IMR-90 (cell line): ENCODE results near the gene MYBPH. TPM values are rescaled to one million over a fixed set of nuclear protein-coding genes. Genes with fewer than 3 reads are reported as not detected.

Source experiments
- ATAC-seq: fragments of 200-7000 bp; cut with Tn5 transposase; 2 replicates; pipeline ENCODE4 v1.9.1; 2020; ENCODE audit warnings: low read depth, mild to moderate bottlenecking, moderate library complexity
- BruUV-seq: library from RNA; stranded (reverse); fragments of 400-500 nt; replicated peaks from 2 replicates; lab custom pipeline; 2021; lab: Mats Ljungman, UMichigan
- CTCF ChIA-PET: fragments of 300-600 bp; formaldehyde crosslinking; extraction: SDS; loops from one replicate; lab custom pipeline; 2021; ENCODE audit warnings: antibody characterized with exemption; lab: Yijun Ruan, JAX
- POLR2A ChIA-PET: fragments of 300-600 bp; sonication (Branson Sonifier 250); formaldehyde crosslinking; loops from one replicate; lab custom pipeline; 2022; ENCODE audit warnings: antibody characterized with exemption; ENCODE audit not compliant: unreplicated experiment; lab: Charles Lee
- DNase-seq: peaks from one replicate; pipeline ENCODE4 v3.0.0; 2013
- H2AFZ ChIP-seq: replicated peaks from 2 replicates; pipeline ENCODE3; 2013; ENCODE audit warnings: low read length, mild to moderate bottlenecking; ENCODE audit not compliant: poor library complexity
- H2AK5ac ChIP-seq: 2 replicates; pipeline ENCODE4 v1.6.1; 2013; ENCODE audit warnings: low read depth, low read length, inconsistent platforms
- H2AK9ac ChIP-seq: replicated peaks from 2 replicates; pipeline ENCODE3; 2013; ENCODE audit warnings: mild to moderate bottlenecking, low read depth, low read length, moderate library complexity; ENCODE audit not compliant: poor library complexity
- H2BK120ac ChIP-seq: 2 replicates; pipeline ENCODE4 v1.6.1; 2013; ENCODE audit warnings: low read depth, low read length, inconsistent platforms
- H2BK15ac ChIP-seq: 3 replicates; pipeline ENCODE4 v1.6.1; 2013; ENCODE audit warnings: low read depth, low read length, inconsistent platforms
- H2BK20ac ChIP-seq: 2 replicates; pipeline ENCODE4 v1.6.1; 2013; ENCODE audit warnings: low read depth, mild to moderate bottlenecking, inconsistent platforms, low read length, moderate library complexity
- H2BK5ac ChIP-seq: 2 replicates; pipeline ENCODE4 v1.6.1; 2013; ENCODE audit warnings: mild to moderate bottlenecking, low read depth, low read length, inconsistent platforms; ENCODE audit not compliant: poor library complexity, severe bottlenecking
- H3K14ac ChIP-seq: replicated peaks from 2 replicates; pipeline ENCODE4 v1.6.1; 2013; ENCODE audit warnings: low read depth, low read length, inconsistent platforms
- H3K18ac ChIP-seq: 2 replicates; pipeline ENCODE4 v1.6.1; 2013; ENCODE audit warnings: low read depth, low read length, control low read depth
- H3K23ac ChIP-seq: 2 replicates; pipeline ENCODE4 v1.6.1; 2013; ENCODE audit warnings: low read depth, low read length, inconsistent platforms
- H3K27ac ChIP-seq: 2 replicates; pipeline ENCODE4 v1.5.1; 2013; ENCODE audit warnings: mild to moderate bottlenecking, control low read depth, low read length; ENCODE audit not compliant: insufficient read depth
- H3K27me3 ChIP-seq: 2 replicates; pipeline ENCODE4 v1.6.1; 2013; ENCODE audit warnings: low read length; ENCODE audit not compliant: control insufficient read depth, insufficient read depth
- H3K36me3 ChIP-seq: 2 replicates; pipeline ENCODE4 v1.6.1; 2013; ENCODE audit warnings: low read length, mixed read lengths; ENCODE audit not compliant: control insufficient read depth, insufficient read depth
- H3K4ac ChIP-seq: 2 replicates; pipeline ENCODE4 v1.6.1; 2013; ENCODE audit warnings: low read depth, low read length, inconsistent platforms
- H3K4me1 ChIP-seq: 2 replicates; pipeline ENCODE4 v1.6.1; 2013; ENCODE audit warnings: low read length, mixed read lengths; ENCODE audit not compliant: control insufficient read depth, insufficient read depth
- H3K4me2 ChIP-seq: 2 replicates; pipeline ENCODE4 v1.6.1; 2013; ENCODE audit warnings: low read depth, mild to moderate bottlenecking, control low read depth, low read length, moderate library complexity
- H3K4me3 ChIP-seq: 2 replicates; pipeline ENCODE4 v1.5.1; 2013; ENCODE audit warnings: low read depth, mild to moderate bottlenecking, control low read depth, low read length, moderate library complexity; ENCODE audit not compliant: insufficient read depth
- H3K56ac ChIP-seq: 2 replicates; pipeline ENCODE4 v1.6.1; 2013; ENCODE audit warnings: low read length, inconsistent platforms; ENCODE audit not compliant: insufficient read depth; ENCODE audit errors: extremely low read depth
- H3K79me1 ChIP-seq, 2 experiments: 2 replicates each; pipeline ENCODE4 v1.6.1; 2013; ENCODE audit warnings: low read length in 2 of 2, inconsistent platforms in 1 of 2, low read depth in 1 of 2
- H3K9ac ChIP-seq: 2 replicates; pipeline ENCODE4 v1.6.1; 2013; ENCODE audit warnings: low read depth, low read length, control low read depth
- H3K9me1 ChIP-seq: 2 replicates; pipeline ENCODE4 v1.6.1; 2013; ENCODE audit warnings: low read length, inconsistent platforms; ENCODE audit not compliant: insufficient read depth
- H3K9me3 ChIP-seq: 2 replicates; pipeline ENCODE4 v1.6.1; 2013; ENCODE audit warnings: low read length; ENCODE audit not compliant: control insufficient read depth, insufficient read depth
- H4K20me1 ChIP-seq: 2 replicates; pipeline ENCODE4 v1.6.1; 2013; ENCODE audit warnings: low read length, inconsistent platforms; ENCODE audit not compliant: insufficient read depth
- H4K5ac ChIP-seq: 2 replicates; pipeline ENCODE4 v1.6.1; 2013; ENCODE audit warnings: mild to moderate bottlenecking, low read depth, low read length, control low read depth
- H4K8ac ChIP-seq, 2 experiments: 2 replicates each; pipeline ENCODE4 v1.6.1; 2013; ENCODE audit warnings: low read depth in 2 of 2, low read length in 2 of 2, control low read depth in 1 of 2, inconsistent platforms in 1 of 2
- H4K91ac ChIP-seq: 2 replicates; pipeline ENCODE4 v1.6.1; 2013; ENCODE audit warnings: low read depth, low read length, inconsistent platforms; ENCODE audit not compliant: insufficient read depth
- BHLHE40 ChIP-seq: fragments of 150-350 bp; IDR thresholded peaks from 2 replicates; pipeline ENCODE4 v1.6.1; 2016; ENCODE audit warnings: mild to moderate bottlenecking, low read depth, low read length
- CEBPB ChIP-seq: IDR thresholded peaks from 2 replicates; pipeline ENCODE4 v1.6.1; 2012; ENCODE audit warnings: low read depth, low read length, improper control_type of control experiment
- WGBS, 2 experiments: methylation state at CpG; one replicate each; pipeline versions ENCODE4 v1.1.5 to v1.1.7; 2013; ENCODE audit warnings: missing lambda C conversion rate in 2 of 2; ENCODE audit not compliant: insufficient read length in 1 of 2; ENCODE audit errors: extremely low coverage in 2 of 2; 5-methylcytosine and 5-hydroxymethylcytosine counted together
- dilution Hi-C: fragments of 300-500 bp; cut with HindIII; formaldehyde crosslinking; loops from one replicate; pipeline ENCODE4 v1.14.3; 2018; ENCODE audit warnings: low sequenced_read_pairs; ENCODE audit not compliant: unreplicated experiment
- in situ Hi-C: fragments of 300-500 bp; cut with MboI; formaldehyde crosslinking; loops from 3 replicates; pipeline ENCODE4 v1.14.3; 2019; ENCODE audit warnings: low sequenced_read_pairs, inconsistent platforms, mixed read lengths
- intact Hi-C: fragments of 100-400 bp; cut with micrococcal nuclease; formaldehyde crosslinking; loops from 2 replicates; pipeline ENCODE4 v1.10.0; 2022
- polyA plus RNA-seq, 3 experiments: library from polyadenylated mRNA; depleted of rRNA; stranded (reverse); fragments of >200 nt; gene quantifications; 2 replicates each; pipeline ENCODE4 v1.2.3, GENCODE V29; 2012; ENCODE audit warnings: low replicate concordance in 1 of 3
- total RNA-seq: library from RNA; depleted of rRNA; stranded (reverse); fragments of >200 nt; gene quantifications from 2 replicates; pipeline ENCODE4 v1.2.3, GENCODE V29; 2012

The MYBPH gene
- total and polyA plus RNA-seq, 2 of the 4 experiments (the other 2 are of a cell fraction): not detected

GRCh38 chr1:203133970-203134725 lies 41.5 kb downstream of the MYBPH start:
- Histone ChIP-seq H2AK9ac (no peak overlapping the region), H3K36me3 (no peaks in the 10 kb centered on the region), H3K4me1 (no peaks in the 10 kb centered on the region; the same call in 1 of the 2 replicates), H3K14ac (no peak overlapping the region), H3K79me1 (no peaks in the 10 kb centered on the region), H4K8ac (no peak overlapping the region), H4K91ac (no peak overlapping the region), H3K4me2 (no peak overlapping the region), H2BK5ac (no peak overlapping the region), H2AK5ac (no peak overlapping the region), H2BK20ac (no peak overlapping the region), H3K23ac (no peak overlapping the region), H3K18ac (no peak overlapping the region), H3K27me3 (peaks cover 40% of the 10 kb centered on the region), H3K56ac (no peak overlapping the region), H3K4ac (no peak overlapping the region), H3K9me1 (no peaks in the 10 kb centered on the region), H3K4me3 (no peak overlapping the region), H2BK120ac (no peak overlapping the region), H2BK15ac (no peak overlapping the region), H3K27ac (no peak overlapping the region), H4K20me1 (no peaks in the 10 kb centered on the region), H3K9me3 (no peaks in the 10 kb centered on the region), H2AFZ (no peak overlapping the region), H4K5ac (no peak overlapping the region), H3K9ac (no peak overlapping the region)
- POLR2A ChIA-PET: no interaction called here
- CTCF ChIA-PET: interaction anchor here (1.4 kb wide), 1 partner anchor 14 kb away, joined by 3 read pairs; no protein-coding TSS in a partner anchor
- intact Hi-C loops (no loop called here), dilution Hi-C loops (no loop called here), in situ Hi-C loops (no loop called here)
- no TSS peak for BruUV-seq
- WGBS, 2 experiments: 20% methylated on average over 1 of the region's 12 CpGs; no CpG with 5 or more reads in 1 of the 2 experiments
- no peak for TF ChIP-seq BHLHE40
- TF ChIP-seq CEBPB: 0 out of 2 replicates have a peak, but pooled peaks have one; percentile 20
- DNase-seq (peak; percentile 49), ATAC-seq (peak; percentile 44)
